ENCODE data around the gene TFE3. TPM values are rescaled to one million over a fixed set of nuclear protein-coding genes. Genes with fewer than 3 reads are reported as not detected.

The TFE3 gene
- total and polyA plus RNA-seq, 2 experiments from 2014 or later: 21.4 to 83.8 TPM

DNA sequence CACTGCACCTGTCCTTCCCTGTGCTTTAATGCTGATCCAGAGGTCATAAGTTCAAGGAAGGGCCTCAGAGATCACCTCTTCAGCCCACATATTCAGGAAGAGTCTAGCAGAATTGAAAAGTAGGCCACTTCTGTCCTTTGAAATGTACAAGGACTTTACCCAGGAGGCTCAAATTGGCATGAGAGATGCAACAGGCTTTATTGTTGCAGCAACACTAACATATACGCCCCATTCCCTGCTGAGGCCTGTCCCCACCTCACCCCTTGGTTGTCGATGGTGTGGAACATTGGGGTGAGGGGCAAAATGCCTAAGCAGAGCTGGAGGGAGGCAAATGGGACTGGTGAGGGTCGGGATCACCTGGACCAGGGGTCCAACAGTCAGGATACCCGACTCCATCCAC is 27.8 kb upstream of the TFE3 start:
- Histone ChIP-seq H3K4me1 (ENCODE audit: insufficient read depth) (no peaks in the 10 kb centered on the region), H3K27me3 (ENCODE audit: insufficient read depth) (no peaks in the 10 kb centered on the region), H3K9me2 (ENCODE audit: insufficient read depth) (no peaks in the 10 kb centered on the region), H2AFZ (no peak overlapping the region), H3K4me3 (no peak overlapping the region), H3K4me2 (no peak overlapping the region), H3K27ac (ENCODE audit: low read depth) (no peak overlapping the region), H3K36me3 (ENCODE audit: insufficient read depth) (no peaks in the 10 kb centered on the region), H4K20me1 (replicated peaks; ENCODE audit: insufficient read depth) (no peaks in the 10 kb centered on the region), H3F3A (replicated peaks; ENCODE audit: low read depth) (no peaks in the 10 kb centered on the region), H3K79me2 (replicated peaks; ENCODE audit: insufficient read depth) (peaks cover 4% of the 10 kb centered on the region; the same call in 1 of the 2 replicates)
- ATAC-seq: no peak
- Mint-ChIP-seq H3K4me3 (no peak overlapping the region; the same call in 2 of the 3 replicates), H3K9me3 (no peaks in the 10 kb centered on the region; the same call in 1 of the 3 replicates), H3K36me3 (ENCODE audit: low read depth) (no peaks in the 10 kb centered on the region), H3K4me1 (peaks cover 14% of the 10 kb centered on the region), H3K27me3 (ENCODE audit: insufficient read depth, low read depth, poor library complexity) (peaks cover 12% of the 10 kb centered on the region), H3K27ac (no peak overlapping the region)
- no peak for DNase-seq (ENCODE audit: low spot score)
- TF ChIP-seq JUNB (IDR thresholded peaks at IDR 0.05; ENCODE audit: unreplicated experiment) (no peak), CREB1 (CRISPR knock-in tag; IDR thresholded peaks at IDR 0.05; ENCODE audit: low read depth) (no peak), EZH2 (IDR thresholded peaks at IDR 0.05; ENCODE audit: low read depth, unreplicated experiment) (no peak), CTCF (conservative IDR thresholded peaks at IDR 0.05; ENCODE audit: low read depth in 2 of 2) (no peak), ZNF462 (CRISPR knock-in tag; IDR thresholded peaks at IDR 0.05) (no peak), STAT1 (IDR thresholded peaks at IDR 0.05; ENCODE audit: unreplicated experiment) (no peak), EZH2phosphoT487 (IDR thresholded peaks at IDR 0.05; ENCODE audit: unreplicated experiment) (no peak), POLR2AphosphoS5 (IDR thresholded peaks at IDR 0.05; ENCODE audit: low read depth) (no peak), NANOG (IDR thresholded peaks at IDR 0.05; ENCODE audit: borderline replicate concordance) (no peak), ZNF114 (CRISPR knock-in tag; IDR thresholded peaks at IDR 0.05) (no peak)

Measured in GM23338 (cell line).